Natural killer cell (primary cell): ENCODE data around the gene SPATS2L. TPM values are rescaled to one million over a fixed set of nuclear protein-coding genes. Genes with fewer than 3 reads are reported as not detected.

Experiments used
- ATAC-seq, 3 donors: fragments of 150-1000 bp in 2 of 3; fragments of 200-7000 bp in 1 of 3; cut with Tn5 transposase; 1 replicate in 1 of 3; 2 replicates in 2 of 3; pipeline ENCODE4 v1.10.0; 2021; ENCODE audit warnings: mild to moderate bottlenecking in 2 of 3, moderate library complexity in 2 of 3
- DNase-seq, 2 donors: peaks; one replicate each; pipeline versions ENCODE4 v3.0.0 to v3.0.0-alpha.2; 2013 to 2021; ENCODE audit warnings: mixed read lengths in 1 of 2
- H3K27ac ChIP-seq: one replicate; pipeline ENCODE4 v1.5.1; 2013; ENCODE audit warnings: mild to moderate bottlenecking, low read length
- H3K27me3 ChIP-seq: one replicate; pipeline ENCODE4 v1.6.1; 2013; ENCODE audit warnings: low read length; ENCODE audit not compliant: control insufficient read depth, insufficient read depth
- H3K36me3 ChIP-seq: one replicate; pipeline ENCODE4 v1.6.1; 2013; ENCODE audit warnings: low read length; ENCODE audit not compliant: control insufficient read depth, insufficient read depth
- H3K4me1 ChIP-seq: one replicate; pipeline ENCODE4 v1.6.1; 2013; ENCODE audit warnings: low read length; ENCODE audit not compliant: control insufficient read depth, insufficient read depth
- H3K4me3 ChIP-seq: one replicate; pipeline ENCODE4 v1.5.1; 2013; ENCODE audit warnings: low read length
- H3K9me3 ChIP-seq: one replicate; pipeline ENCODE4 v1.6.1; 2013; ENCODE audit warnings: low read length; ENCODE audit not compliant: control insufficient read depth, insufficient read depth
- H3K27ac Mint-ChIP-seq, 2 donors: one replicate each; pipeline ENCODE4 v1.8.0; 2022; ENCODE audit warnings: mild to moderate bottlenecking in 2 of 2, mixed read lengths in 2 of 2, moderate library complexity in 1 of 2
- H3K27me3 Mint-ChIP-seq, 2 donors: one replicate each; pipeline ENCODE4 v1.8.0; 2022; ENCODE audit warnings: low read depth in 2 of 2, mixed read lengths in 2 of 2
- H3K36me3 Mint-ChIP-seq: one replicate; pipeline ENCODE4 v1.8.0; 2022; ENCODE audit warnings: mixed read lengths
- H3K4me1 Mint-ChIP-seq, 2 donors: one replicate each; pipeline ENCODE4 v1.8.0; 2022; ENCODE audit warnings: mixed read lengths in 2 of 2
- H3K4me3 Mint-ChIP-seq: one replicate; pipeline ENCODE4 v1.8.0; 2022; ENCODE audit warnings: mild to moderate bottlenecking, moderate library complexity, mixed read lengths
- H3K9me3 Mint-ChIP-seq, 2 donors: one replicate each; pipeline ENCODE4 v1.8.0; 2022; ENCODE audit warnings: mixed read lengths in 2 of 2
- WGBS: methylation state at CpG from one replicate; pipeline ENCODE4 v1.1.7; 2013; ENCODE audit warnings: missing lambda C conversion rate; ENCODE audit not compliant: insufficient coverage; 5-methylcytosine and 5-hydroxymethylcytosine counted together
- intact Hi-C: fragments of 100-400 bp; cut with micrococcal nuclease; formaldehyde crosslinking; loops from one replicate; pipeline ENCODE4 v1.14.2; 2022
- total RNA-seq, 4 donors: library from RNA; stranded (reverse); fragments of 120-200 nt in 1 of 4; gene quantifications; one replicate each; pipeline versions ENCODE4 v1.2.3 to v1.2.4, GENCODE V29; 2013 to 2022
- TF ChIP-seq, protein P1 (sequence below): fragments of 200-600 bp; IDR thresholded peaks from one replicate; pipeline ENCODE4 v1.8.0; 2022; ENCODE audit warnings: antibody characterized with exemption

SPATS2L gene
- total RNA-seq, 3 donors from 2014 or later (not counting 1 experiment from before 2014, with no cell fraction given): 3.8 to 10.9 (median 4.4) TPM

DNA sequence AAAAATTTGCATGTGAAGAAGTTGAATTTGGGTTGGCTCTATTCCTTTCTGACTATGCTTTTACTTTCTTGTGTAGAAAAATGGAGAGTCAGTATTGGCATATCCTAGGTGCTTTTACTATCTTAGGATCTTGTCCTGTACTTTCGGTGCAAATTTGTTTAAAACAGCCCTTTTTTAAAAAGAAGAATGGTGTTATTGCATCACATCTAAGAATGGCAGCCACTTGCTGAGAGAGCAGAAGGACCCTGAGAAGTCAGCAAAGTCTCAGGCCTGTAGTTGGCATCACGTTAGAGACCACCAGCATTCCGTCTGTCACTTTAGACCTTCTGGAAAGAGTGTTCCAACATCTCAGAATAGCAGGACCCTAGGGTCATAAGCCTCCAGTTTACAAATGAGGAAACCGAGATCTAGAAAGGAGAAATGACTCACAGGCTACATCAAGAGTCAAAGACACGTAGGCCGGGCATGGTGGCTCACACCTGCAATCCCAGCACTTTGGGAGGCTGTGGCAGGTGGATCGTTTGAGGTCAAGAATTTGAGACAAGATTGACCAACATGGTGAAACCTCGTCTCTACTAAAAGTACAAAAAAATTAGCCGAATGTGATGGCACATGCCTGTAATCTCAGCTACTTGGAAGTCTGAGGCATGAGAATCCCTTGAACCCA, 42.5 kb downstream of the SPATS2L start:
- H3K36me3 ChIP-seq: no peaks in the 10 kb centered on the region
- no peak overlapping the region for H3K4me3 ChIP-seq
- Mint-ChIP-seq H3K4me3 (no peak overlapping the region), H3K27ac (no peak overlapping the region), H3K36me3 (no peaks in the 10 kb centered on the region), H3K27me3 (no peaks in the 10 kb centered on the region), H3K4me1 (no peaks in the 10 kb centered on the region), H3K9me3 (no peaks in the 10 kb centered on the region)
- H3K4me1 ChIP-seq: no peaks in the 10 kb centered on the region
- H3K27me3 ChIP-seq: no peaks in the 10 kb centered on the region
- H3K9me3 ChIP-seq: no peaks in the 10 kb centered on the region
- no peak for DNase-seq
- intact Hi-C loops: no loop called here
- 93% methylated on average over 9 of the region's 9 CpGs for whole genome bisulfite sequencing
- no peak overlapping the region for H3K27ac ChIP-seq
- ATAC-seq: no peak
- TF ChIP-seq, protein P1, sequence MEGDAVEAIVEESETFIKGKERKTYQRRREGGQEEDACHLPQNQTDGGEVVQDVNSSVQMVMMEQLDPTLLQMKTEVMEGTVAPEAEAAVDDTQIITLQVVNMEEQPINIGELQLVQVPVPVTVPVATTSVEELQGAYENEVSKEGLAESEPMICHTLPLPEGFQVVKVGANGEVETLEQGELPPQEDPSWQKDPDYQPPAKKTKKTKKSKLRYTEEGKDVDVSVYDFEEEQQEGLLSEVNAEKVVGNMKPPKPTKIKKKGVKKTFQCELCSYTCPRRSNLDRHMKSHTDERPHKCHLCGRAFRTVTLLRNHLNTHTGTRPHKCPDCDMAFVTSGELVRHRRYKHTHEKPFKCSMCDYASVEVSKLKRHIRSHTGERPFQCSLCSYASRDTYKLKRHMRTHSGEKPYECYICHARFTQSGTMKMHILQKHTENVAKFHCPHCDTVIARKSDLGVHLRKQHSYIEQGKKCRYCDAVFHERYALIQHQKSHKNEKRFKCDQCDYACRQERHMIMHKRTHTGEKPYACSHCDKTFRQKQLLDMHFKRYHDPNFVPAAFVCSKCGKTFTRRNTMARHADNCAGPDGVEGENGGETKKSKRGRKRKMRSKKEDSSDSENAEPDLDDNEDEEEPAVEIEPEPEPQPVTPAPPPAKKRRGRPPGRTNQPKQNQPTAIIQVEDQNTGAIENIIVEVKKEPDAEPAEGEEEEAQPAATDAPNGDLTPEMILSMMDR: no peak

DNA sequence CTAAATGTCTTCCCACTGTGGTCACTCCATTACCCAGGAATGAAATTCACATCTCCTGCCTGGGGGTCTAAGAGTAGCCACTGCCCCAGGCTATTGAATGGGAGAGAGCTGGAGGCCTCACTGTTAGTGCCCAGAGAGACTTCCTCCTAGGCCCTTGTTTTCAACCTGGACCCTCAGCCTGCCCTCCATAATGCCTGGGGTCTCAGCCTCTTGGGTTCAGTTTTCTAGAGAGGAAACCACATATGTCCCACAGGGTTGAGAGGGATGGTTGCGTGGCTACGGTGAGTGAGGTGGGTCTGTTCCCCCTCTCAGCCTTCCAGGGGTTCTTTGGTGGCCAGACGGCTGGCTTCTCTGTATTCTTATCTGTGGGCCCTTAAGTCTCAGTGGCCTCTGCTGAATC, 43.4 kb downstream of the SPATS2L start:
- Mint-ChIP-seq H3K4me3 (no peak overlapping the region), H3K27ac (no peak overlapping the region), H3K9me3 (no peaks in the 10 kb centered on the region), H3K36me3 (no peaks in the 10 kb centered on the region), H3K4me1 (no peaks in the 10 kb centered on the region), H3K27me3 (no peaks in the 10 kb centered on the region)
- H3K27me3 ChIP-seq: no peaks in the 10 kb centered on the region
- no peaks in the 10 kb centered on the region for H3K4me1 ChIP-seq
- no peak for DNase-seq
- H3K27ac ChIP-seq: no peak overlapping the region
- TF ChIP-seq, protein P1: no peak
- no peaks in the 10 kb centered on the region for H3K9me3 ChIP-seq
- ATAC-seq: no peak
- no peaks in the 10 kb centered on the region for H3K36me3 ChIP-seq
- H3K4me3 ChIP-seq: no peak overlapping the region
- intact Hi-C loops: no loop called here
- 59% methylated on average over 3 of the region's 3 CpGs for WGBS

DNA sequence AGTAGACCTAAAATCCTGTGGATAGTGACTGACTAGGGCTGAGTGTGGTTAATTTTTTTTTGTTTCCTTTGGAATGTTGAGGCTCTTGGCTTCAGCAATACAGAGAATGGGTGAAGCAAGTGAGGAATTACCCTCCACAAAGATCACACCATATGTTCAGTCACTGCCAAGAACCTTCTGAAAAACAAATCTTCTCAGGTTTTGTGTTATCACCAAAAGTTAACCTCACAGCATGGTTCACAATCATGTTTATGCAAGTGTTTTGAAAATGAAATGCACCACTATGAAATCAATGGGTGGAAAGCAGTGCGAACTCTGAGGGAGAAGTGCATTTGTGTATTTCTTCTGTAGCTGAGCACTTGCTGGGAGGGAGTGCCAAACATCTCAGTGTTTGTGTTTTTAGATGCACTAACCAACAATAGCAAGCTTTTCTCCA, 44.4 kb downstream of the SPATS2L start:
- H3K36me3 Mint-ChIP-seq: no peaks in the 10 kb centered on the region
- WGBS: 100% methylated on average over 1 of the region's 1 CpG

More for the DNA sequence above, 44.4 kb downstream of the SPATS2L start:
- ATAC-seq: no peak
- no peaks in the 10 kb centered on the region for H3K9me3 ChIP-seq
- no peak for DNase-seq
- no peaks in the 10 kb centered on the region for H3K4me1 Mint-ChIP-seq
- no peak overlapping the region for H3K27ac Mint-ChIP-seq
- H3K27ac ChIP-seq: no peak overlapping the region
- intact Hi-C loops: no loop called here
- no peaks in the 10 kb centered on the region for H3K36me3 ChIP-seq
- H3K27me3 ChIP-seq: no peaks in the 10 kb centered on the region
- H3K4me3 ChIP-seq: no peak overlapping the region
- no peak overlapping the region for H3K4me3 Mint-ChIP-seq
- H3K4me1 ChIP-seq: no peaks in the 10 kb centered on the region
- H3K27me3 Mint-ChIP-seq: no peaks in the 10 kb centered on the region
- TF ChIP-seq, protein P1: no peak
- no peaks in the 10 kb centered on the region for H3K9me3 Mint-ChIP-seq
